ENCODE results near the gene DNAAF9.

DNAAF9 gene

GRCh38 chr20:3364323-3365013, 43.0 kb downstream of the DNAAF9 start:
- DNase-seq, result no peak

GRCh38 chr20:3360752-3361151, 46.7 kb downstream of the DNAAF9 start:
- DNase-seq, result no peak

- DNase-seq, result no peak
These were observed 48.7 kb downstream of the DNAAF9 start for GRCh38 chr20:3358676-3359340.
